Caco-2 (cell line): ENCODE results near the gene TIMM10. TPM values are rescaled to one million over a fixed set of nuclear protein-coding genes. Genes with fewer than 3 reads are reported as not detected.
A peak's percentile ranks its signal among the peaks of the same experiment; 100 is the strongest.

Experiments
- BruUV-seq: library from RNA; stranded (reverse); fragments of 400-500 nt; replicated peaks from 2 replicates; lab custom pipeline; 2021; lab: Mats Ljungman, UMichigan
- CTCF ChIA-PET: fragments of 300-600 bp; sonication (Branson Sonifier 250); formaldehyde crosslinking; loops from one replicate; lab custom pipeline; 2022; ENCODE audit warnings: antibody characterized with exemption; lab: Charles Lee
- POLR2A ChIA-PET: fragments of 300-600 bp; sonication (Branson Sonifier 250); formaldehyde crosslinking; loops from one replicate; lab custom pipeline; 2022; ENCODE audit warnings: antibody characterized with exemption; lab: Charles Lee
- DNase-seq, 2 experiments: peaks; one replicate each; pipeline versions ENCODE4 v3.0.0 to v3.0.0-alpha.2; 2020 to 2022
- H3K27me3 ChIP-seq: replicated peaks from 2 replicates; pipeline ENCODE4 v1.6.0; 2011; ENCODE audit warnings: low read length; ENCODE audit not compliant: control insufficient read depth, insufficient read depth
- H3K36me3 ChIP-seq: 2 replicates; pipeline ENCODE4 v1.5.1; 2011; ENCODE audit warnings: low read length; ENCODE audit not compliant: control insufficient read depth, insufficient read depth
- H3K4me1 ChIP-seq: fragments of 250-450 bp; sonication (Bioruptor Pico); 2 replicates; pipeline ENCODE4 v1.5.1; 2020; ENCODE audit warnings: mild to moderate bottlenecking
- H3K4me3 ChIP-seq: 2 replicates; pipeline ENCODE4 v1.5.1; 2011; ENCODE audit warnings: low read depth, mild to moderate bottlenecking, control low read depth, low read length
- H3K9me3 ChIP-seq: fragments of 250-450 bp; sonication (Bioruptor Pico); 2 replicates; pipeline ENCODE4 v1.5.1; 2020; ENCODE audit warnings: mild to moderate bottlenecking, moderate library complexity
- H3K27ac Mint-ChIP-seq: one replicate; pipeline ENCODE4 v1.8.0; 2022; ENCODE audit warnings: mixed read lengths; ENCODE audit not compliant: unreplicated experiment
- H3K27me3 Mint-ChIP-seq: one replicate; pipeline ENCODE4 v1.8.0; 2022; ENCODE audit warnings: mixed read lengths; ENCODE audit not compliant: insufficient read depth, unreplicated experiment
- H3K36me3 Mint-ChIP-seq: one replicate; pipeline ENCODE4 v1.8.0; 2022; ENCODE audit warnings: mild to moderate bottlenecking, mixed read lengths; ENCODE audit not compliant: insufficient read depth, unreplicated experiment
- H3K4me1 Mint-ChIP-seq: one replicate; pipeline ENCODE4 v1.8.0; 2022; ENCODE audit warnings: low read depth, mixed read lengths; ENCODE audit not compliant: unreplicated experiment
- H3K4me3 Mint-ChIP-seq: one replicate; pipeline ENCODE4 v1.8.0; 2022; ENCODE audit warnings: mild to moderate bottlenecking, moderate library complexity, mixed read lengths; ENCODE audit not compliant: unreplicated experiment
- H3K9me3 Mint-ChIP-seq: one replicate; pipeline ENCODE4 v1.8.0; 2022; ENCODE audit warnings: mixed read lengths; ENCODE audit not compliant: unreplicated experiment
- CTCF ChIP-seq, 2 experiments: fragments of 200-600 bp in 1 of 2; IDR thresholded peaks; 1 replicate in 1 of 2; 2 replicates in 1 of 2; pipeline versions ENCODE4 v1.5.1 to v1.8.0; 2011 to 2022; ENCODE audit warnings: antibody characterized with exemption in 1 of 2, control low read depth in 1 of 2, inconsistent platforms in 1 of 2, low read depth in 1 of 2, low read length in 1 of 2, mild to moderate bottlenecking in 1 of 2, moderate library complexity in 1 of 2; ENCODE audit not compliant: insufficient read depth in 1 of 2, severe bottlenecking in 1 of 2, unreplicated experiment in 1 of 2
- intact Hi-C: fragments of 100-400 bp; cut with micrococcal nuclease; formaldehyde crosslinking; loops from one replicate; pipeline ENCODE4 v1.10.0; 2022; ENCODE audit not compliant: unreplicated experiment
- total RNA-seq: library from RNA; stranded (reverse); gene quantifications from 2 replicates; pipeline ENCODE4 v1.2.3, GENCODE V29; 2022

The TIMM10 gene
- total RNA-seq, 1 experiment from 2014 or later, result 103 TPM

GRCh38 chr11:57523419-57523818 is 7.1 kb downstream of the TIMM10 start:
- Mint-ChIP-seq H3K27me3 (no peaks in the 10 kb centered on the region), H3K36me3 (peaks cover 9% of the 10 kb centered on the region), H3K4me1 (peaks cover 9% of the 10 kb centered on the region), H3K27ac (no peak overlapping the region), H3K4me3 (no peak overlapping the region), H3K9me3 (no peaks in the 10 kb centered on the region)
- intact Hi-C loops, result no loop called here
- H3K36me3 ChIP-seq, result no peaks in the 10 kb centered on the region
- H3K4me3 ChIP-seq, result no peak overlapping the region
- CTCF ChIA-PET, result interaction anchor here (0.9 kb wide), 1 partner anchor 66 kb away, joined by 4 read pairs; no protein-coding TSS in a partner anchor
- no peak for TF ChIP-seq CTCF (IDR thresholded peaks at IDR 0.05; ENCODE audit: insufficient read depth in 1 of 2, low read depth in 1 of 2, low read length in 1 of 2, severe bottlenecking in 1 of 2, unreplicated experiment in 1 of 2)
- no peaks in the 10 kb centered on the region for H3K9me3 ChIP-seq
- DNase-seq, result no peak
- POLR2A ChIA-PET, result no interaction called here
- no TSS peak for BruUV-seq
- no peaks in the 10 kb centered on the region for H3K4me1 ChIP-seq
- H3K27me3 ChIP-seq, result no peaks in the 10 kb centered on the region

GRCh38 chr11:57521116-57521515 is 9.4 kb downstream of the TIMM10 start:
- H3K27me3 Mint-ChIP-seq, result no peaks in the 10 kb centered on the region
- no peaks in the 10 kb centered on the region for H3K36me3 Mint-ChIP-seq
- no peak overlapping the region for H3K27ac Mint-ChIP-seq
- Histone ChIP-seq H3K27me3 (no peaks in the 10 kb centered on the region), H3K36me3 (no peaks in the 10 kb centered on the region), H3K4me3 (no peak overlapping the region), H3K4me1 (peaks cover 3% of the 10 kb centered on the region; the same call in 1 of the 2 replicates), H3K9me3 (no peaks in the 10 kb centered on the region)
- no peaks in the 10 kb centered on the region for H3K4me1 Mint-ChIP-seq
- intact Hi-C loops, result no loop called here
- CTCF ChIA-PET, result interaction anchor here (2.2 kb wide), 1 partner anchor 28 kb away, joined by 8 read pairs; no protein-coding TSS in a partner anchor
- no peak for TF ChIP-seq CTCF (IDR thresholded peaks at IDR 0.05; ENCODE audit: insufficient read depth in 1 of 2, low read depth in 1 of 2, low read length in 1 of 2, severe bottlenecking in 1 of 2, unreplicated experiment in 1 of 2)
- no peak for DNase-seq
- POLR2A ChIA-PET, result no interaction called here
- no peaks in the 10 kb centered on the region for H3K9me3 Mint-ChIP-seq
- H3K4me3 Mint-ChIP-seq, result no peak overlapping the region
- BruUV-seq, result no TSS peak

GRCh38 chr11:57516061-57516443 is 14.5 kb downstream of the TIMM10 start:
- H3K27me3 Mint-ChIP-seq, result no peaks in the 10 kb centered on the region
- TSS peak; percentile 96 for BruUV-seq
- intact Hi-C loops, result no loop called here

More at GRCh38 chr11:57516061-57516443, 14.5 kb downstream of the TIMM10 start:
- DNase-seq, result no peak
- Mint-ChIP-seq H3K4me1 (no peaks in the 10 kb centered on the region), H3K36me3 (peaks cover 5% of the 10 kb centered on the region), H3K9me3 (no peaks in the 10 kb centered on the region), H3K27ac (peak overlapping the region; percentile 82), H3K4me3 (peak overlapping the region; percentile 91)
- peaks cover 8% of the 10 kb centered on the region for H3K4me1 ChIP-seq
- no peaks in the 10 kb centered on the region for H3K27me3 ChIP-seq
- no peaks in the 10 kb centered on the region for H3K9me3 ChIP-seq
- peak overlapping the region; percentile 79 for H3K4me3 ChIP-seq
- POLR2A ChIA-PET, result interaction anchor here (0.6 to 1.6 kb wide), 3 partner anchors 18 to 196 kb away, joined by 3 to 7 read pairs (median 5); partner anchors contain the start of genes MED19 and TMX2
- CTCF ChIA-PET, result interaction anchor here (0.7 to 4.7 kb wide), 7 partner anchors 10 to 124 kb away, joined by 3 to 34 read pairs (median 6); no protein-coding TSS in a partner anchor
- no peak for TF ChIP-seq CTCF (IDR thresholded peaks at IDR 0.05; ENCODE audit: insufficient read depth in 1 of 2, low read depth in 1 of 2, low read length in 1 of 2, severe bottlenecking in 1 of 2, unreplicated experiment in 1 of 2)
- H3K36me3 ChIP-seq, result no peaks in the 10 kb centered on the region
